NT2/D1 (cell line): ENCODE measurements around the gene GPR148.
"Not testable (repeated sequence)": the region's sequence is repeated elsewhere in the genome, so short reads cannot be mapped to it uniquely, and the experiment has no call there.

Source experiments
- SUZ12 ChIP-seq: IDR thresholded peaks from 2 replicates; pipeline ENCODE4 v1.6.1; 2011; ENCODE audit not compliant: insufficient read length, insufficient read depth; ENCODE audit errors: extremely low read depth
- YY1 ChIP-seq: IDR thresholded peaks from 2 replicates; pipeline ENCODE4 v1.6.1; 2011; ENCODE audit not compliant: insufficient read length, insufficient read depth
- ZNF274 ChIP-seq: IDR thresholded peaks from 2 replicates; pipeline ENCODE4 v1.6.1; 2011; ENCODE audit warnings: mild to moderate bottlenecking, low read depth, low read length

DNA sequence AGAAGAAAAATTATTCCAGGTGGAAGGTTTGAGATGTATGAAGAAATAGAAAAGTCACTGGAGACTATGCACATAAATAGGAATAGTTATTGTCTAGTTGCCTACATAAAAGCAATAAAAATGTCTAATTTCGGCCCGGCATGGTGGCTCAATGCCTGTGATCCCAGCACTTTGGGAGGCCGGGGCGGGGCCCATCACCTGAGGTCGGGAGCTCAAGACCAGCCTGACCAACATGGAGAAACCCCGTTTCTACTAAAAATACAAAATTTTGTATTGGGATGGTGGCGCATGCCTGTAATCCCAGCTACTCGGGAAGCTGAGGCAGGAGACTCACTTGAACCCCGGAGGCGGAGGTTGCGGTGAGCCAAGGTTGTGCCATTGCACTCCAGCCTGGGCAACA is 3.4 kb downstream of the GPR148 start:
- not testable (repeated sequence) for TF ChIP-seq ZNF274, SUZ12, YY1
